ENCODE data around the gene SF3B4.
"Not testable (repeated sequence)": the region's sequence is repeated elsewhere in the genome, so short reads cannot be mapped to it uniquely, and the experiment has no call there.

Gene SF3B4, protein sequence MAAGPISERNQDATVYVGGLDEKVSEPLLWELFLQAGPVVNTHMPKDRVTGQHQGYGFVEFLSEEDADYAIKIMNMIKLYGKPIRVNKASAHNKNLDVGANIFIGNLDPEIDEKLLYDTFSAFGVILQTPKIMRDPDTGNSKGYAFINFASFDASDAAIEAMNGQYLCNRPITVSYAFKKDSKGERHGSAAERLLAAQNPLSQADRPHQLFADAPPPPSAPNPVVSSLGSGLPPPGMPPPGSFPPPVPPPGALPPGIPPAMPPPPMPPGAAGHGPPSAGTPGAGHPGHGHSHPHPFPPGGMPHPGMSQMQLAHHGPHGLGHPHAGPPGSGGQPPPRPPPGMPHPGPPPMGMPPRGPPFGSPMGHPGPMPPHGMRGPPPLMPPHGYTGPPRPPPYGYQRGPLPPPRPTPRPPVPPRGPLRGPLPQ

DNA sequence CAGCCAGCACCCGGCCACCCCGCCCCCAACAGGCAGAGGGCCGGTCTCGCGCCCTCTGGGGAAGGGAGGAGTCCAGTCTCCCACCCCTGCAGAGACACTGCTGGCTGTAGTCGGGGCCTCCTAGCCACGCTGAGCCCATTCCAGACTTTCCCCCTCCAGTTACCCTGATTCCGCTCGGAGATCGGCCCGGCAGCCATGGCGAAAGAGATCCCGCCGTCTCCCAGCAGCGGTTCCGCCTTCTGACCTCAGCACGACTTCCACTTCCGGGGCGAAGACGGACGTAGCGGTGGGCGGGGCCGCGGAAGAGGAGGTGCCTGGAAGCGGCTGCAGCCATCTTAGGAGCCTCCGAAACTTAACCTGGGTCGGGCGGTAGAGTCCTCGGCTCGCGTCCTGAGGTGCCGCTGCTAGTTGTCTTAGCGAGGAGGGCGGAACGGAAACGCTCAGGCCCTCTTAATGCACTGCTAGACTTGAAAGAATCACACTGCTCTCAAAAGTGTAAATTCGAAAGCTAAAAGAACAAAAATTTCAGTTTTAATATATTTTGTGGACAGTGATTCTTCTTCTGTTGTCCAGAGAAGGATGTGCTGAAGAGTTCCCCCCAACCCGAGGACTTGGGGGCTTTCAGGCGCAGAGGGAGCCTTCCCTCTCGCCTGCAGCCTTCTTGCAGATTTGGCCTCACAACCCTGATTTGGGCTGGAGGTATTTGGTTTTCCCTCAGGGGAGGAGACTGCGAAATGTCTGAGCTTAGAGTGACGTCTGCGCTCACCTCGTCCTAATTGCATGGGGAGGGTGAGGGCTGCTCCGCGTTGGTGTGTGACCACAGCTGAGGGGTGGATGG is at the start of gene SF3B4:
Gene SF3B4, minus strand, starts transcription at position 241 of the 838 bp plus-strand sequence. Its CDS starts 44 bp downstream, at position 197.
- DNase-seq: peak; percentile 66

DNA sequence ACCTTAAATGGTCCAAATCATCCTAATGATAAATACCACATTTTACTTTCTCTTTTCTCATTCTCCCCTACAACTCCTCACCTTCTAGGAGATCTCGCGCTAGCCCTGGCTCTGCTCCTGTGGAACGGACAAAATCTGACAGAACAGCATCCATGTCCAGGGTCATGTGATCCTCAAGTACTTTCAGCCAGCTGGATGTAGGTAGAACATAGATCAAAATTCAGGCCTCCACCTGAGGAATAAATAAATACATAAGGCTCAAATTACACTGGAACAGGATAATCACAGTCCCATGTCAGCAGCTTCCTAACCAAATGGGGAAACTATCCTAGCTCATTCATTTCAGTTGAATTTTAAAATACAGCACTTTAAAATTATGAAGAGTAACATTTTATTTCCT is 49.7 kb upstream of the SF3B4 start:
- DNase-seq: no peak

DNA sequence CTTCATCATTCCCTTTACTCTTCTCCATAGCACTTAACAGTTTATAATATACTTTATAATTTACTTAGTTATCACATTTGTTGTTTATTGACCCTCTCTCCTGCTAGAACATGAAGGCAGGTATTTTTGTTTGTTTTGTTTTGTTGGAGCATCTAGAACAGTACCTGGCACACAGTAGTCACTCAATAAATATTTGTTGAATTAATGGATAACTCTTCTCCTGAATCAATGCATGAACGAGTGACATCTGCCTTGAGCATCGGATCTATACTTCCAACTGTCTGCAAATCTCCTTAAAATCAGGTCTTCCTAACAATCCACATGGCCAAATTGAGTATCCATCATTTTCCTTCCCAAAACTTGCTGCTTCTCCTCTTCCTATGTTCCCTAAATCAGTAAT is 44.9 kb upstream of the SF3B4 start:
- DNase-seq: no peak

DNA sequence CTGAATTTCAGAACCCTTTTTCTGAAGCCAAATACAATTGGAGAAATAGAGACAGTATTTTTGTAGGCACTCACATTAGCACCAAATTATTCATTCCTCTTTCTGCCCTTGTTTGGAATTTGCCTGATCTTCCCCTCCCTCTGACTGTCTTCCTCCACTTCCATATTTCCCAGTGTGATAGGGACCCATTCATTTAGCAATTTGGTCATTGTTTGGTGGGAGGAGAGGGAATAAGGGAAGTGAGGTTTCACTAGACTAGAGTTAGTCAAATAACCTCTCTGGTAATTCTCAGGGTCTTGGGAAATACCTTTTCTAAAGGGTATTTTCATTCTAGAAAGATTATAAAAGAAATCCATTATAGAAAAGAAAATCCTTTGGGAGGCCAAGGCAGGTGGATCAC is 40.0 kb upstream of the SF3B4 start:
- no peak for DNase-seq

DNA sequence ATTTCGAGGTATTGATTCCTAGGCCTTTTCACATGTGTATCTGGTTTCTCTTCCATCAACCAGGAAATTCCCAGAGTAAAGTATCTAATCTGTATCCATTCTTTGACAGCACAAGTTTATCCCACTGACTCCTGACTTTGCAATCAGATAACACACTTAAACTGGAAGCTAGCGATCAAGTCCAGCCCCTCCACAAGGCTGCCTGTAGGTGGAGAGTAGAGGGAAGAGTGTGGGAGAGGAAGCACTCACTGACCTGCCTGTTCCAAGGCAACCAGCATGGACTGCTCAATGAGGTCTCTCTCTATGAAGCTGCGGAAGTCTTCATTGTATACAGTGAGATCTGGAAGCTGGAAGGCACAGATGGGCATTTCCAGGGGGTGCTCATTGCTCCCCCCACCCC is 39.4 kb upstream of the SF3B4 start:
- no peak for DNase-seq

DNA sequence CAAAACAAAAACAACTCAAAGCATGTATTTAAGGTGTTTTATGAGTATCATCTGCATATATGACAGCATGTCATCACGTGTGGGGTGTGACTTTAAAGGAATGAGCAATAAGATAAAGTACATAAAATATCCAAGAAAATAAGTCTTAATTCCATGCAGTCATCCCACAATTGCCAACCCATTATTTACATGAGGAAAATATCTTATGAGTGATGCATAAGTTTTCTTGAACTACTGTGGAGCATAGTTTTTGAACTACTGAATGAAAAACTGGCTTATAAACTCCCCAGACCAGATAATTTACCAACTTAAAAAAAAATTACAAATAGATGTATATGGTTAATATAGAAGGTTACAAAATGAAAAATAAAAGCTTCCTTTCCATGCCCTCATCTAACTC is 38.8 kb upstream of the SF3B4 start:
- no peak for DNase-seq

DNA sequence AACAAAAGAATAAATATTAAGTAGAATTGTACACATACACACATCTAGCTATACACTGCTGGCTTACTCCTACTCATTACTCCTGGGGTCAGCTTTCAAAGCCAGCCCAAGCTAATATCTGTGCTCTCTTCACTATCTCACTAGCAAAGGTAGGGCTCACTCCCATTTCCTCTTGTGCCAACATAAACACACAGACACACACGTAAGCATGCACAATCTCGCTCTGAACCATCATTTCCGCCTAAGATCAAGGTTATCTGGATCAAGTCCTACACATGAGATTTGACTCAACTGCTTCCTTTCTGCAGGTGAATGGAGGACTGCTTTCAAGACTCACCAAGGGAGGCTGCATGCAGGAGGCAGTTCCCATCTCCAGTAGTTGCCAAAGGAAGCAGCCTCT is 37.8 kb upstream of the SF3B4 start:
- no peak for DNase-seq

DNA sequence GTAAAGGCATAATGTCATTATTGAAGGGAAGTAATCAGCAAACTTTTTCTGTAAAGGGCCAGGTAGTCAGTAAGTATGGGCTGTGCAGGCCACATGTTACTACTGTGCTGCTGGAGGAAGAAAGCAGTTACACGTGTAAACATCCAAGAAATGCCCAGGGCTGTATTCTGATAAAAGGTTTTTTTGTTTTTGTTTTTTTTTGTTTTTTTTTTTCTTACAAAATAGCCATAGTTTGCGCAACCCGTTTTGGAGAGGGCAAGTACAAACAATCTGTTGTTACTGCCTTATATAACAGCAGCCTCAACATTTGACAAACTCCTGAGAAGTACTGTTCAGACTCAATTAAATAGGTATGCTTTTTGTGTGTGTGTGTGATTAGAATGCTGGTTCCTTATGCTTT is 35.8 kb upstream of the SF3B4 start:
- DNase-seq: no peak

DNA sequence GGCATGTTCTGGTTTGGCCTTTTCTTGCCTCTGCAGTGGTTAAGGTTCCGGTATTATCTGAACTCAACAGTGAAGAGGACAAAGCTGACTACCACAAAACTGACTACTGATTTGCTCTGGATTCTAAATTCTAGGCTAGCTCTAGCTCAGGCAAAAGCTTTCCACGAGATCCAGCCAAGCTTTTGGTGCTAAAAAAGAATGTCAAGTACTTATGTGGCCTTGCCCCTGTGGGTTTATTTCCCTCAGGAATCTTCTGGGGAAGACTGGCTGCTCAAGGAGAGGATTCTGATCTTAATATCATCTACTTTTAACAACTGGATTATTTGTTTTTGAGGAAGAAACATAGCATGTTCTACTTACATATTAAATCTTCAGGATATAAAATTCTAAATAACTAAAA is 35.1 kb upstream of the SF3B4 start:
- no peak for DNase-seq

DNA sequence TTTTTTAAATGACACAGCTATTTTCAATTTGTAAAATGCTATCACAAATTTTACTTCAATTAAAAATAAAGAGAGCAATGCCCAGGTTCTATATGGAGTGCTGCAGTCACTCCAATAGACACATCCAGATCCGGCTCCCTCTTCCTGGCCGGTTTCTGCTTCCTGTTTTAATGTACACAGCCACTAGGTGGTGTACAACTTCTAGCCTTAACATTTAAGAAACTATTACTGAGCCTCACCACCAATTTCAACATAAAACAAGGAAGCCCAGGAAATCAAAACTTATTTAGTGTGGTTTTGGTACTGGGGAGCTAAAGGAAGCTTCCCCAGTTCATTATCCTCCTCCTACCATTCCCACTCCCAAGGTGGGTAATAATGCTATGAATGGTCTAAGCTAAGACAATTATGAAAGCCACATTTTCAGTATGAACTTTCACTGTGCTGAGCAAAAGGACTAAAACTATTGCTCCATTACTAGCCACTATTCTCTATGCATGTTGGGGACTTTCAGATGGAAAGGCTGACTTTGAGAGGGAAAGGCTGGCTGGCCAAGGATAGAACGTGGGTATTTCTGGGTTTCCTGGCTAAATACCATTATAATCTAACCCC is 34.5 kb upstream of the SF3B4 start:
- DNase-seq: no peak

DNA sequence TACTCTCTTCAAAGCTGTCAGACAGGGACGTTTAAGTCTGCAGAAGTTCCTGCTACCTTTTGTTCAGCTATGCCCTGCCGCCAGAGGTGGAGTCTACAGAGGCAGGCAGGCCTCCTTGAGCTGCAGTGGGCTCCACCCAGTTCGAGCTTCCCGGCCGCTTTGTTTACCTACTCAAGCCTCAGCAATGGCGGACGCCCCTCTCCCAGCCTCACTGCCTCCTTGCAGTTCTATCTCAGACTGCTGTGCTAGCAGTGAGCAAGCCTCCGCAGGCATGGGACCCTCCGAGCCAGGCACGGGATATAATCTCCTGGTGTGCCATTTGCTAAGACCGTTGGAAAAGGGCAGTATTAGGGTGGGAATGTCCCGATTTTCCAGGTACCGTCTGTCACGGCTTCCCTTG is 29.9 kb upstream of the SF3B4 start:
- DNase-seq: not testable (repeated sequence)

DNA sequence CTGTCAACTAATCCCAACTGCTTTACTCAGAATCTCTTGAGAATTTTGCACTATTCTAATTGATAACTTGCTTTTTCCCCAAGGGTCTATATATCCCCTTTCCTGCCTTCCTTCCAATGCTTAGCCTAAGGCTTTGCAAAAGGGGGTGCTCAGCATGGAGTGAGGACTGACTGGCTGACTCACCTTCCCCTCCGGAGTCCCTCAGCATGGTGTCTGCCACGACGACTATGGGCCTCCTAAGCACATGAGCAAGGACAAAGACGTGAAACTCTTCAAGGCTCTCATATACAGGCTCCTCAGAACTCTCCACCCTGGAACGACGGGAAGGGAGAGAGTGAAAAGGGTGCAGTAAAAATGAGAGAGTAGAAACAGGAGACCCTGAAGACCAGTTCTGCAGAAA is 22.3 kb upstream of the SF3B4 start:
- no peak for DNase-seq

DNA sequence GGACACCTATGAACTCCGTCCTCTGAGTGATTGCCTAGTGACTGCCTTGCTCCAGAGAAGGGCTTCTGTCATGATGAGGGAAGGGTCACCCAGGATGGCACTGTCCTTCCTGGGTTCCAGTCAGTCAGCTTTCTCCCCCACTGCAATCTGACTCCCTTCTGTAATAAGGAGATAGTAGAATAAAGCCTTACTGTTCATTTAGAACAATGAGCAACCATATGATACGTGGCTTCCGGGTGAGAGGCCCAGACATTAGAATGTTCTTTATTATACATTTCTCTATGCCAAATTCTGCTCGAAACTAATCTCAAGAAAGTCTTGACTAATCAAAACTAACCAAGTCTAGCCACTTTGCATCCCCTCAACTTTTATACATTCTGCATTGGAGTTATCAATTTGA is 17.6 kb upstream of the SF3B4 start:
- no peak for DNase-seq

DNA sequence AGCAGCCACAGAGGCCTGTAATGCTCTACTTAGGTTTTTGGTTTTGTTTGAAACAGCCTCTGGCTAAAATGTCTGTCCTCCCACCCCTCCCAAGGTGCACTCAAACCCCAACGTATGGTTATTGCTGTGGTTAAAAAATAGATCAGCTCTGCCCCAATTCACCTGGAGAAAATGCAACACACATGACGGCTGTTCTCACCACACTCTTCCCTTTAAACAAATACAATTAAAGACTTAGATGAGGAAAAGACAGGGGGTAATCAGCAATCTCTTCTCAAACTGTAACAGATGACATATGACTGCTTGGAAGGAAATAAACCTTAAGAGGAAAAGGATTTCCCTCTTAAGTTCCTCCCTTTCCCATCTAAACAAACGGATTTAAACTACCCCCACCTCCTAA is 15.3 kb upstream of the SF3B4 start:
- no peak for DNase-seq

DNA sequence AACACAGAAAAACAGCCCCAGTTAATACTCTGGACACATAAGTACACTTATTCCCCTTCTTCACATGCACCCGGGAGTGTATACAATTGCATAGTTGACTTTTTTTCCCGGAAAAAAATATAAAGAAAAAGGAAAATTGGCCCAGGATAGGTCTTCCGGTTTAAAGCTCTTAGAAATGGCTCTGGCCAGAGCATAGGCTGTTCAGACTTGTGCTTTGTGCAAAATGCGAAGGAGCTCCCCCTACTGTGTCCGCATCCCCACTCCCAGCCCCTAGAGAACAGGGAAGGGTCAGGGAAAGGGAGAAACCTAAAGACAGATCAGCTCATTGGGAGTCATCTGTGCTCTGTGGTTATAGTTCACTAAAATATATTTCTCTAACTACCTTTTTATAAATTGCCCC is 14.6 kb upstream of the SF3B4 start:
- peak; percentile 41 for DNase-seq

DNA sequence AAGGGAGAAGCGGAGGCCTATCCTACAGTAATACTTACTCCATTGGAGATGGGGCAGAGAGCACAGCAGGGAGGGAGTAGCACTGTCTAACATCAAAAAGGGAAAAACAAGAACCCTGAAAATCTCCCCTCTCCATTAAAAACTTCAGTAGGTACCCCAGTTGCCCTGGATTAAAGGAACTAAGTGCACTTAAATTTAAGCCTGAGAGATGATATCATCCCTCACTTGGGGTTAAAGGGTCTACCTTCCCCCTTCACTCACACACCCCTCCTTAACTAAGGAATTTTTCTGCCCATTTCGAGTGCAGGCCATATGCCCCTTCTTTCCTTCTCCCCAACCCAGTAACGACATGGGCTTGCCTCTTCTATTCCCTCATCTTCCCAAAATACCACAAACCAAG is 12.8 kb upstream of the SF3B4 start:
- no peak for DNase-seq

DNA sequence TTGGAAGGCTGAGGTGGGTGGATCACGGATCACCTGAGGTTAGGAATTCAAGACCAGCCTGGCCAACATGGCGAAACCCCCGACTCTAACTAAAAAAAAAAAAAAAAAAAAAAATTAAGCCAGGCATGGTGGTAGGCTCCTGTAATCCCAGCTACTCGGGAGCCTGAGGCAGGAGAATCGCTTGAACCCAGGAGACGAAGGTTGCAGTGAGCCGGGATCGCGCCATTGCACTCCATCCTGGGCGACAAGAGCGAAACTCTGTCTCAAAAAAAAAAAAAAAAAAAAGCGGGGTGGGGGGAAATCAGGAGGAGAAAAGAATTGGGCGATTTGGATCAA is 11.0 kb upstream of the SF3B4 start:
- DNase-seq: not testable (repeated sequence)

DNA sequence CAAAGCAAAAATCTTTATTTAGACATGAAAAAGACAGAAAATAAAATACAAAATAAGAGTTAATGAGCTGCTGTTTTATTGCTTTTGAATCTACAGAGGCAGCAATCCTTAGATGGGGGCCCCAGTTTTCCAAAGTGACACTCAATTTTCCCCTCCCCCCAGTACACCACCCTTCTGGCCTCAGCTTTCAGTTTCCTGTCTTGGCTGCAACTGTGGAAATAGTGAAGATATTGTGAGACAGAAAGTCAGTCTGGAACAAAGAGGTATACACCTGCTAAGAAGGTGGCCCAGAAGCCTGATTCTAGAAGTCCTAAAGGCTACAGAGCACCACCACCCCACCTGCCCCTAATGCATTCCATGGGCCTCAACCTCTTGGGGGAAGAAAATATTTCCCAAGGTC is 10.2 kb upstream of the SF3B4 start:
- no peak for DNase-seq

DNA sequence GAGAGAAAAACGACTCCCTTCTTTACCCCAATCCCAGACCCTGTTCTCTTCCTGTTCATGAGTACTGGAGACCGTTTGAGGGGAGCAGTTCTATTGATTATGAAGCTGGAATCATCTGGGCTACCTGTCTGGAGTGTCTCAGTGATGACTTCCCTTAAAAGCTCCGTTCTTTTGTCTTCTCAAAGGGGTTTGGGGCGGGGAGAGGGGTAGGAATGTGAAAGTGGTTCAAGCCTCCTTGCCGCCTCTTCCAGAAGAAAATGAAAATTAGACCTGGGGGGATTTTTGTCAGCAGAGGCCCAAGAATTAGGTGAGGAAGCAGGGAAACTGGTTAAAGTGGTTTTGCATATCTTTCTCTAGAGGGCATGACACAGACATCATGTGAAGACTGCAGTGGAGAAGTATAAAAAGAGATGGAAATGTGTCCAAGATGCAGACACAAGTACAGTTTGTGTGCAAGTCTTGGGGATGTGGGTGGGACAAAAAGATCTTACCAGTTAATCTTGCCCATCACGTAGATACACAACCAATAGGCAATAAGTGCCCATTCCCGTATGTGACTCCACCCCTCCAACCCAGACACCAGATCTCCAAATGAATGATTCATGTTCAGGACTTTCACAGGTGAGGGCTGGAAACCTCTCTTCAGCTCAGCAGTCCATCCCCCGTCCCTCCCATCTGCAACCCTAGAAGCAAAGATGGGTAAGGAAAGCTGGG is 9.5 kb upstream of the SF3B4 start:
- DNase-seq: no peak

DNA sequence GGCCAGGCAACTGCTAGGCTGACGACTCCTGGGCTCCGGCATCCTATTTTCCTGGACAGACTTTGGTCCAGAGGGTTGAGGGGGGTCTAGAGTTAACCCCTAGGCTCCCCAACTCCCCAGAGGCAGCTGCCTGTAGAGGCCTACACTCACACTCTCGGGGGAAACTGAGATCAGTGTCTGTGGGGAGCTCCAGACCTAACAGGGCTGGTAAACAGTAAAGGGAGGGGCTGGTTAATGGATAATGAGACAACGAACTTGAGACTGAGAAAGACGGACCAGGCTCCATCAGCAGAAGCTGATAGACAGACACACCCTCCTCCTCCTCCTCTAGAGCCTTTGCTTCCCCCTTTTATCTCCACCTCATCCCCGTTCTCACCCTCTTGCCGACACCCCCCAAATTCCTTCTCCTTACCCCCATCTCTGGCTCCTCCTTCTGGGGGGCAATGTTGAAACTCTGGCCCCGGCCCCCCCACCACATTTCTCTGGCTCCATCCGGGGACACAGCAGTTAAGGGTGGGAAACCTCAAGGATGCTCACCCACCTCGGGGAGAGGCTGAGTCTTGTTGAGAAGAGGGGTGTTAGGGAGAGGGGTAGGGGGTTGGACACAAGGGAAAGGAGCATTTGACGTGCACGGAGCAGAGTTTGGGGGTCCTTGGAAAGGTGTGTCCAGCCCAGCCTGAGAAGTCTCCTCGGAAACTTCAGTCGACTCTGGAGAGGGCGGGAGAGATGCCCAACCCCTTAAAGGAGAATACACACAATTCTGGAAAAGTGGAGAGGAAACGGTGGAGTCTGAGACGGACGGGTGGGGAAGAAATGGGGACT is 8.8 kb upstream of the SF3B4 start, which contains the start of gene MTMR11:
Gene MTMR11, minus strand, starts transcription at position 710 of the 822 bp plus-strand sequence. Its CDS starts 232 bp downstream, at position 478.
- DNase-seq: no peak

DNA sequence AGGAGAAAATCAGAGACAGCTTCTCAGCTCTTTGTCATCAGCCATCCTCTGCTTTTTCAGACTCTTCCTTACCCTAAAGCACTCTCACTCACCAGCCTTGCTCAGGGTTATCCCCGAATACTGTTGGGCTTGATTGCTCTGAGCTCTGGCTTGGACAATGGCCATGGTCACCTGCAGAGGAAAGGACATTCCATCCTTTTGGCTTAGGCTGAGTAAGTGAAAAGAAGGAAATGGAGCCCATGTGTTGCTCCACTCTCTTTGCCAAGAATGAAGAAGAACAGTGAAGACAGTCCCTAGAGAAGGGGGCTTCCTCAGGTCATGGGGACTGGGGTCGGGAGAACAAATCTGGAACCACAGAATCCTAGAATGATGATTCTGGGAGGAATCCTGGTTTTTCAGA is 6.8 kb upstream of the SF3B4 start:
- no peak for DNase-seq

DNA sequence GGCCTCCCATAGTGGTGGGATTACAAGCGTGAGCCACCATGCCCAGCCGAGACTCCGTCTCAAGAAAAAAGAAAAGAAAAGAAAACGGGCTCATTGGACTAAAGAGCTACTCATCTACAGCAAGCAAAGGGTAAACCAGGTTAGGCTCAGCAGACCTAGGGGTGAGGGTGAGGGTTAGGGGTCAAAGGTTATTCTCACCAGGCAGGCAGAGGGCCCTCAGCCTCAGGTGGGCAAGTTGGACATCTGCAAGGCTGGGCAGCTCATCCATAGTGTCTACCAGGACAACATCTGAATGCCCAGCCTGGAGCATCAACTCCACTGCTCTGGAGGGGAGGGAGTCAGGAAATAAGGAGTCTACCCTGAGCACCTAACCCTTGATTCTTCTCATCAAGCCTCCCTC is 5.6 kb upstream of the SF3B4 start:
- no peak for DNase-seq
